Mucosa of descending colon (tissue), 3 donors: ENCODE data around the gene GLCE. TPM values are rescaled to one million over a fixed set of nuclear protein-coding genes. Genes with fewer than 3 reads are reported as not detected.

Experiments
- ATAC-seq: fragments of 200-7000 bp; cut with Tn5 transposase; one replicate; pipeline ENCODE4 v1.9.1; 2020; ENCODE audit warnings: mild to moderate bottlenecking, moderate library complexity
- DNase-seq, 3 donors: peaks; one replicate each; pipeline ENCODE4 v3.0.0-alpha.2; 2020
- H3K36me3 ChIP-seq: fragments of 200-600 bp; one replicate; pipeline ENCODE4 v1.8.0; 2021; ENCODE audit warnings: low read depth, mild to moderate bottlenecking
- H3K4me1 ChIP-seq: fragments of 200-600 bp; one replicate; pipeline ENCODE4 v1.8.0; 2021; ENCODE audit warnings: low read depth, mild to moderate bottlenecking
- H3K4me3 ChIP-seq: fragments of 200-600 bp; one replicate; pipeline ENCODE4 v1.8.0; 2021; ENCODE audit warnings: mild to moderate bottlenecking
- H3K9me3 ChIP-seq: fragments of 200-600 bp; one replicate; pipeline ENCODE4 v1.8.0; 2021; ENCODE audit warnings: mild to moderate bottlenecking
- CTCF ChIP-seq: fragments of 200-600 bp; IDR thresholded peaks from one replicate; pipeline ENCODE4 v1.8.0; 2022; ENCODE audit warnings: antibody characterized with exemption, mild to moderate bottlenecking
- intact Hi-C, 2 donors: fragments of 100-400 bp; cut with DNase I in 1 of 2; cut with micrococcal nuclease in 1 of 2; formaldehyde crosslinking; loops; one replicate each; pipeline versions ENCODE4 v1.11.0 to v1.11.1; 2022; cut with DNase I, micrococcal nuclease
- total RNA-seq, 3 donors: library from RNA; stranded (reverse); fragmentation: NEBNext Ultra II Directional in 2 of 3; extraction: Animal tissue kit (Norgen Biotek cat#: 25700) in 2 of 3; gene quantifications; one replicate each; pipeline versions ENCODE4 v1.2.1 to v1.2.4, GENCODE V29; 2021 to 2023
- donor health status: DM: no; HTN: no; CAD: no; lungs with moderate emphysema.
- donor health status: DM: no; HTN: no; CAD: no.
- donor health status: DM: no; HTN: yes; CAD: no.

GLCE gene
- total RNA-seq, 3 donors from 2014 or later, result 17.7 to 36.4 (median 32.3) TPM

GRCh38 chr15:69194025-69194827, 33.8 kb downstream of the GLCE start:
- H3K4me3 ChIP-seq, result no peak overlapping the region
- no peaks in the 10 kb centered on the region for H3K4me1 ChIP-seq
- intact Hi-C loops, result no loop called here
- no peak for DNase-seq
- no peak for TF ChIP-seq CTCF
- H3K9me3 ChIP-seq, result peaks cover 2% of the 10 kb centered on the region
- no peaks in the 10 kb centered on the region for H3K36me3 ChIP-seq
- no peak for ATAC-seq

GRCh38 chr15:69194854-69195253, 34.4 kb downstream of the GLCE start:
- TF ChIP-seq CTCF, result no peak
- no peak for DNase-seq

GRCh38 chr15:69200832-69201745, 40.7 kb downstream of the GLCE start:
- ATAC-seq (peak; percentile 90), DNase-seq (peak in 2 of 3 donors; percentile 32 to 40)
- no peak for TF ChIP-seq CTCF
- Histone ChIP-seq H3K36me3 (no peaks in the 10 kb centered on the region), H3K9me3 (no peaks in the 10 kb centered on the region), H3K4me1 (no peaks in the 10 kb centered on the region), H3K4me3 (no peak overlapping the region)
- intact Hi-C loops, result no loop called here

More at GRCh38 chr15:69194854-69195253, 34.4 kb downstream of the GLCE start:
- H3K36me3 ChIP-seq, result no peaks in the 10 kb centered on the region
- intact Hi-C loops, result no loop called here
- H3K4me1 ChIP-seq, result no peaks in the 10 kb centered on the region
- peaks cover 2% of the 10 kb centered on the region for H3K9me3 ChIP-seq
- no peak for ATAC-seq
- no peak overlapping the region for H3K4me3 ChIP-seq

DNA sequence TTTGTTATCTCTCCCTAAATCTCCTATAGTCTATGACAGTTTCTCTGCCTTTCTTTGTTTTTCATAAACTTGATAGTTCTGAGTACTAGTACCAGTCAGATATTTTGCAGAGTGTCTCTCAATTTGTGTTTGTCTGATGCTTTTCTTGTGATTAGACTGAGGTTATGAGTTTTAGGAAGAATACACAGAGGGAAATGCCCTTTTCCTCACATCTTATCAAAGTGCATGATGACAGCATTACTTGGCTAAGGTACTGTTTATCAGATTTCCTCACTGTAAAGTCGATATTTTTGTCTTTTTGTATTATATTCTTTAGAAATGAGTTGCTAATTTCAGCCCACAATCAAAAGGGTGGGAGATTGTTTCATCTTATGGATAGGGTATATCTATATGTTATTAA, 45.6 kb downstream of the GLCE start:
- no peak for ATAC-seq
- intact Hi-C loops, result no loop called here
- no peaks in the 10 kb centered on the region for H3K9me3 ChIP-seq
- DNase-seq, result no peak
- TF ChIP-seq CTCF, result no peak
- no peaks in the 10 kb centered on the region for H3K36me3 ChIP-seq
- H3K4me1 ChIP-seq, result no peaks in the 10 kb centered on the region
- H3K4me3 ChIP-seq, result no peak overlapping the region

DNA sequence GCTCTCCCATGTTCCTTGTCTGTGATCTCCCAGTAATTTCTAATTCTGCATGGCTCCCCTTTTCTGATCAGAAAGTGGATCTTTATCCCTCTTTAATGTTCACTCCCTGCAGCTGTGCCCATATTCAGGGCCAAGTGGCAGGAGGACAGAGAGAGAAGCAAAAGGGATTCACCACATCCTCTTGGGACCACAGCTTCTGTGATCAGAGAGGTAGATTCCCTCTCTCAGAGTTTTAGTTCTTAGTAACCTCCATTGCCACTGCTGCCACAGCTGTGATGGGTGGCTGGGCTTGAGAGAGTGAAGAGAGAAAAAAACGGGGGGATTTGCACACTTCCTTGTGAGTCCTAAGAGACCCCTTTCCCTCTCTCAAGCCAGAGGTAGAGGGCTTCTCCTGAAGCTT, 49.2 kb downstream of the GLCE start:
- Histone ChIP-seq H3K4me3 (no peak overlapping the region), H3K9me3 (no peaks in the 10 kb centered on the region), H3K36me3 (no peaks in the 10 kb centered on the region), H3K4me1 (no peaks in the 10 kb centered on the region)
- intact Hi-C loops, result no loop called here
- ATAC-seq (no peak), DNase-seq (no peak)
- TF ChIP-seq CTCF, result no peak
